ENCODE measurements around the gene CCSER1. TPM values are rescaled to one million over a fixed set of nuclear protein-coding genes. Genes with fewer than 3 reads are reported as not detected.

CCSER1 gene
- total and polyA plus RNA-seq, 2 of the 8 experiments (the other 6 are each of a cell fraction or from before 2014, with no cell fraction given): 0.26 to 0.84 TPM

DNA sequence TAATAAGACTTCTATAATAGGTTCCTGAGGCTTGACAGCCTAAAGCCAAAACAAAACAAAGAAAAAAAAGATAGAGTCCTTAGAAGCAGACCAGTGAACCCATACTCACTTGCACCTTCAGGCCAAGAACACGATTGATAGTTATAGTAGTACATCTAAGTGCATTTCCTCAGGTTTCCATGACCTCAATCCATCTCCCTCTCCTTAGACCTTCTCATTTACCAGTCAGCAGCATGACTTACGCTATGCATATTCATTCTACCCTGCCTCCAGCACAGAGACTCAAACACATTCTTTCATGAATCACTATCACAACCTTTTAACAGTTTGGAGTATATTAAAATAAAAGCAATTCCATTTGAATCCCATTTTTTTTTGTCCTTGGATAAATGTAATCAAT, 855.6 kb downstream of the CCSER1 start:
- H3K9me3 ChIP-seq (ENCODE audit: insufficient read depth in 2 of 2, low read depth in 1 of 2, low read length in 1 of 2): no peaks in the 10 kb centered on the region
- no peaks in the 10 kb centered on the region for H3K4me1 ChIP-seq (replicated peaks in 1 of 4; ENCODE audit: control insufficient read depth in 3 of 4, insufficient read depth in 4 of 4, low read length in 3 of 4)
- no peaks in the 10 kb centered on the region for H3K27me3 ChIP-seq (replicated peaks in 1 of 4; ENCODE audit: control insufficient read depth in 3 of 4, extremely low read depth in 1 of 4, insufficient read depth in 3 of 4, low read length in 3 of 4)
- H2BK15ac ChIP-seq (ENCODE audit: low read length): no peak overlapping the region
- H2AFZ ChIP-seq (ENCODE audit: low read length): 0 out of 2 replicates have a peak overlapping the region, but pooled peaks have one; percentile 1
- POLR2A ChIA-PET (ENCODE audit: partially characterized antibody): no interaction called here
- H3K4ac ChIP-seq (replicated peaks; ENCODE audit: insufficient read length, low read depth, low read length): no peak overlapping the region
- H2BK12ac ChIP-seq (ENCODE audit: low read depth, low read length): no peak overlapping the region
- no peaks in the 10 kb centered on the region for H4K20me1 ChIP-seq (replicated peaks in 1 of 2; ENCODE audit: control insufficient read depth in 1 of 2, insufficient read depth in 2 of 2, low read length in 2 of 2)
- H4K91ac ChIP-seq (replicated peaks; ENCODE audit: insufficient read length, low read length): no peak overlapping the region
- FAIRE-seq: peak; percentile 39
- no peak overlapping the region for H3K18ac ChIP-seq (ENCODE audit: extremely low read depth, low read length)
- no peak overlapping the region for H4K5ac ChIP-seq (ENCODE audit: insufficient read length, low read depth, low read length)
- no peaks in the 10 kb centered on the region for H3K36me3 ChIP-seq (ENCODE audit: control insufficient read depth in 2 of 4, insufficient read depth in 4 of 4, low read length in 3 of 4)
- WGBS, 2 experiments (ENCODE audit: extremely low coverage in 1 of 2, insufficient coverage in 1 of 2, insufficient read length in 1 of 2, insufficient replicate concordance in 2 of 2, low coverage in 1 of 2, low lambda C conversion rate in 2 of 2, missing lambda C conversion rate in 1 of 2): 82% methylated on average over 2 of the region's 2 CpGs; no CpG with 5 or more reads in 1 of the 2 experiments
- no peak for DNase-seq (ENCODE audit: low read depth in 1 of 2, low spot score in 2 of 2)
- no peak overlapping the region for H2BK20ac ChIP-seq (ENCODE audit: low read length)
- H2AK5ac ChIP-seq (ENCODE audit: low read depth, low read length): no peak overlapping the region
- no peak overlapping the region for H3K27ac ChIP-seq (ENCODE audit: low read depth, low read length)
- no peak overlapping the region for H2BK5ac ChIP-seq (ENCODE audit: low read depth, low read length)
- CTCF ChIA-PET (ENCODE audit: partially characterized antibody): interaction anchor here (0.7 kb wide), 1 partner anchor 10 kb away, joined by 3 read pairs; no protein-coding TSS in a partner anchor
- H3K4me2 ChIP-seq (ENCODE audit: insufficient read depth in 1 of 2, low read depth in 2 of 2, low read length in 2 of 2): no peak overlapping the region
- H3K79me2 ChIP-seq (ENCODE audit: control insufficient read depth in 1 of 2, insufficient read depth in 2 of 2, low read length in 2 of 2): no peaks in the 10 kb centered on the region
- TF ChIP-seq POLR2AphosphoS5 (IDR thresholded peaks at IDR 0.05; ENCODE audit: low read depth, low read length): no peak
- TF ChIP-seq ASH2L (IDR thresholded peaks at IDR 0.05; ENCODE audit: low read length): no peak
- no peak for TF ChIP-seq TAF1 (IDR thresholded peaks at IDR 0.05; ENCODE audit: low read depth, low read length)
- TF ChIP-seq SIX5 (IDR thresholded peaks at IDR 0.05; ENCODE audit: low read depth, low read length): no peak
- TF ChIP-seq CREB1 (IDR thresholded peaks at IDR 0.05): no peak
- no peak for TF ChIP-seq CEBPB (IDR thresholded peaks at IDR 0.05; ENCODE audit: low read depth, low read length)
- TF ChIP-seq HDAC2 (IDR thresholded peaks at IDR 0.05; ENCODE audit: borderline replicate concordance in 1 of 2, low read depth in 2 of 2, low read length in 2 of 2): no peak
- TF ChIP-seq YY1 (IDR thresholded peaks at IDR 0.05; ENCODE audit: low read depth, low read length): no peak
- no peak for TF ChIP-seq POU5F1 (IDR thresholded peaks at IDR 0.05; ENCODE audit: low read depth, low read length)
- no peak for TF ChIP-seq SUZ12 (IDR thresholded peaks at IDR 0.05; ENCODE audit: low read length)
- no peak for TF ChIP-seq RBBP5 (IDR thresholded peaks at IDR 0.05; ENCODE audit: borderline replicate concordance, low read depth, low read length)
- TF ChIP-seq TBP (IDR thresholded peaks at IDR 0.05; ENCODE audit: low read depth, low read length): no peak
- TF ChIP-seq SP2 (IDR thresholded peaks at IDR 0.05; ENCODE audit: low read length): no peak
- no peak for TF ChIP-seq RAD21 (IDR thresholded peaks at IDR 0.05 in 1 of 2, conservative IDR thresholded peaks at IDR 0.05 in 1 of 2; ENCODE audit: low read depth in 2 of 2, low read length in 2 of 2)
- no peak overlapping the region for H3K9ac ChIP-seq (replicated peaks in 1 of 4; ENCODE audit: extremely low read depth in 1 of 4, low read depth in 3 of 4, low read length in 3 of 4)
- no peak overlapping the region for H2BK120ac ChIP-seq (replicated peaks; ENCODE audit: low read depth, low read length)
- H3K23me2 ChIP-seq (ENCODE audit: low read depth, low read length): no peaks in the 10 kb centered on the region
- H3K79me1 ChIP-seq (ENCODE audit: low read depth, low read length): no peaks in the 10 kb centered on the region
- H3K14ac ChIP-seq (ENCODE audit: insufficient read length): no peak overlapping the region
- H3K4me3 ChIP-seq (ENCODE audit: extremely low read depth in 1 of 4, insufficient read depth in 2 of 4, low read depth in 3 of 4, low read length in 4 of 4): no peak overlapping the region
- no peak overlapping the region for H3K23ac ChIP-seq (ENCODE audit: insufficient read length)
- H4K8ac ChIP-seq (ENCODE audit: extremely low read depth, insufficient read depth, low read length): no peak overlapping the region
- H3K56ac ChIP-seq (replicated peaks; ENCODE audit: insufficient read length, low read depth, low read length): no peak overlapping the region
